HG03064 (cell line): ENCODE results near the gene RNF130.

Experiments
- ATAC-seq: cut with Tn5 transposase; IDR thresholded peaks from one replicate; pipeline ENCODE4 v1.9.1; 2021; ENCODE audit warnings: low read depth; ENCODE audit not compliant: unreplicated experiment

Gene RNF130

GRCh38 chr5:180067986-180068385, 3.6 kb downstream of the RNF130 start:
- ATAC-seq, result no peak

GRCh38 chr5:180060192-180060591, 11.4 kb downstream of the RNF130 start:
- ATAC-seq, result no peak

GRCh38 chr5:180059326-180059725, 12.2 kb downstream of the RNF130 start:
- ATAC-seq, result no peak

- no peak for ATAC-seq
These were observed 15.4 kb downstream of the RNF130 start for GRCh38 chr5:180056153-180056552.

GRCh38 chr5:180054226-180054625, 17.3 kb downstream of the RNF130 start:
- no peak for ATAC-seq

- ATAC-seq, result no peak
These were observed 18.4 kb downstream of the RNF130 start for GRCh38 chr5:180053061-180053602.

- ATAC-seq, result no peak
These were observed 19.2 kb downstream of the RNF130 start for GRCh38 chr5:180052211-180052818.

GRCh38 chr5:180050121-180050940, 21.2 kb downstream of the RNF130 start:
- no peak for ATAC-seq

- no peak for ATAC-seq
These were observed 22.4 kb downstream of the RNF130 start for GRCh38 chr5:180049185-180049548.

- ATAC-seq, result no peak
These were observed 23.9 kb downstream of the RNF130 start for GRCh38 chr5:180047667-180048066.

- no peak for ATAC-seq
These were observed 24.9 kb downstream of the RNF130 start for GRCh38 chr5:180046656-180047055.

GRCh38 chr5:180045889-180046499, 25.6 kb downstream of the RNF130 start:
- no peak for ATAC-seq

- ATAC-seq, result no peak
These were observed 28.2 kb downstream of the RNF130 start for GRCh38 chr5:180043377-180043776.

- no peak for ATAC-seq
These were observed 30.0 kb downstream of the RNF130 start for GRCh38 chr5:180041301-180042274.

GRCh38 chr5:180040287-180041214, 31.0 kb downstream of the RNF130 start:
- ATAC-seq, result no peak

- no peak for ATAC-seq
These were observed 36.2 kb downstream of the RNF130 start for GRCh38 chr5:180035206-180035931.

- no peak for ATAC-seq
These were observed 37.0 kb downstream of the RNF130 start for GRCh38 chr5:180034564-180034963.

GRCh38 chr5:180027459-180028089, 44.0 kb downstream of the RNF130 start:
- no peak for ATAC-seq
